ENCODE data around the gene ACAN. TPM values are rescaled to one million over a fixed set of nuclear protein-coding genes. Genes with fewer than 3 reads are reported as not detected.

ACAN gene
- total RNA-seq (1 to 10 TPM in 1 of 5 donors, under 1 TPM in 2, not detected in 2; under 0.01 to 2.0 (median 0.72) TPM), polyA plus RNA-seq (under 1 TPM in 1 of 3 donors, not detected in 2; 0.08 TPM)
- long read RNA-seq, donor 1 = 0 reads
- long read RNA-seq, donor 2 = 0 reads
- long read RNA-seq, donor 3 = 0 reads
- long read RNA-seq, donor 4 = 0 reads
- long read RNA-seq, donor 5 = 0 reads
- long read RNA-seq, donor 6 = 0 reads
- long read RNA-seq, donor 7, full-length matches to known transcripts = 1 of 1 reads
- long read RNA-seq, donor 7, partial matches to known transcripts = 0 of 1 reads
- long read RNA-seq, donor 7, other reads (novel, unspliced or antisense) = 0 of 1 reads
- long read RNA-seq, donor 8 = 0 reads
- long read RNA-seq, donor 9 = 0 reads
- long read RNA-seq, donor 10 = 0 reads

GRCh38 chr15:88803241-88803919, at the start of gene ACAN:
Gene ACAN, plus strand, starts transcription at chr15:88803436. Its CDS starts 32,771 bp downstream, at chr15:88836207.
- Histone ChIP-seq H3K27ac (no peak within 1 kb of the TSS), H3K4me3 (peak within 1 kb of the TSS; percentile 16 to 32 (median 22)), H3K4me1 (peaks cover 0 to 14% (median 8%) of the 10 kb centered on the region in 4 donors), H3K36me3 (no peaks in the 10 kb centered on the region), H3K27me3 (peaks cover 25 to 98% (median 48%) of the 10 kb centered on the region in 3 donors), H3K9me3 (no peaks in the 10 kb centered on the region)
- TF ChIP-seq EP300 (IDR thresholded peaks at IDR 0.05) (no peak), POLR2AphosphoS5 (IDR thresholded peaks at IDR 0.05) (no peak)
- WGBS, 5 donors = 0 to 4% (median 2%) methylated on average over 19 to 61 of the region's 61 CpGs
- intact Hi-C loops (cut with DNase I; ENCODE audit: low total_unique reads) = no loop called here
- DNase-seq = peak in 1 of 2 donors; percentile 27

DNA sequence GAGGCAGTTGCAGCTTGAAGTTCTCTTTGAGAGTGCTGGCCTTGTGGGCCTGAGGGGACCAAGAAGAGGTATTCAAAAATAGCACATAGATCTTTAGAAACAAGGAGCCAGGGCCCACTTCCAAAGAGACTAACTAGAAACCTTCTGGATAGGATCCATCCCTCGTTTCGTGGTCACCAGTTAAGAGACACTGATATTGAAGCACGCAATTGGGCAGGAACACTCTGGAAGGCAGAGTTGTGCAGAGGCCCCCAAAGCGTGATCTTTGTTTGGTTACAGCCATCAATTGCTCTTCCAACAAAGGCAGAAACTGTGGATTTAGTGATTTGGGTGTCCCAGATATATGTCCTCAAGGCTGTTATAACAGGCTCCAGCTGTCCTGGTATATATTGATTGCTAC, 46.7 kb upstream of the ACAN start:
- intact Hi-C loops (cut with DNase I; ENCODE audit: low total_unique reads) = no loop called here
- Histone ChIP-seq H3K27me3 (peaks cover 0 to 5% (median 0%) of the 10 kb centered on the region in 3 donors), H3K36me3 (no peaks in the 10 kb centered on the region), H3K4me1 (no peaks in the 10 kb centered on the region), H3K27ac (no peak overlapping the region), H3K9me3 (peaks cover 0 to 7% (median 3%) of the 10 kb centered on the region in 4 donors), H3K4me3 (no peak overlapping the region)
- TF ChIP-seq POLR2AphosphoS5 (IDR thresholded peaks at IDR 0.05) = no peak
- TF ChIP-seq EP300 (IDR thresholded peaks at IDR 0.05) = no peak
- TF ChIP-seq, protein P1, sequence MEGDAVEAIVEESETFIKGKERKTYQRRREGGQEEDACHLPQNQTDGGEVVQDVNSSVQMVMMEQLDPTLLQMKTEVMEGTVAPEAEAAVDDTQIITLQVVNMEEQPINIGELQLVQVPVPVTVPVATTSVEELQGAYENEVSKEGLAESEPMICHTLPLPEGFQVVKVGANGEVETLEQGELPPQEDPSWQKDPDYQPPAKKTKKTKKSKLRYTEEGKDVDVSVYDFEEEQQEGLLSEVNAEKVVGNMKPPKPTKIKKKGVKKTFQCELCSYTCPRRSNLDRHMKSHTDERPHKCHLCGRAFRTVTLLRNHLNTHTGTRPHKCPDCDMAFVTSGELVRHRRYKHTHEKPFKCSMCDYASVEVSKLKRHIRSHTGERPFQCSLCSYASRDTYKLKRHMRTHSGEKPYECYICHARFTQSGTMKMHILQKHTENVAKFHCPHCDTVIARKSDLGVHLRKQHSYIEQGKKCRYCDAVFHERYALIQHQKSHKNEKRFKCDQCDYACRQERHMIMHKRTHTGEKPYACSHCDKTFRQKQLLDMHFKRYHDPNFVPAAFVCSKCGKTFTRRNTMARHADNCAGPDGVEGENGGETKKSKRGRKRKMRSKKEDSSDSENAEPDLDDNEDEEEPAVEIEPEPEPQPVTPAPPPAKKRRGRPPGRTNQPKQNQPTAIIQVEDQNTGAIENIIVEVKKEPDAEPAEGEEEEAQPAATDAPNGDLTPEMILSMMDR (IDR thresholded peaks at IDR 0.05) = no peak
- TF ChIP-seq POLR2A (IDR thresholded peaks at IDR 0.05) = no peak
- WGBS, 5 donors = 72 to 77% (median 73%) methylated on average over 4 of the region's 4 CpGs
- DNase-seq = no peak

- Histone ChIP-seq H3K36me3 (no peaks in the 10 kb centered on the region), H3K4me1 (no peaks in the 10 kb centered on the region), H3K9me3 (peaks cover 0 to 7% (median 3%) of the 10 kb centered on the region in 4 donors), H3K27me3 (peaks cover 0 to 5% (median under 1%) of the 10 kb centered on the region in 3 donors), H3K4me3 (no peak overlapping the region), H3K27ac (no peak overlapping the region)
- 79 to 87% (median 85%) methylated on average over 3 of the region's 3 CpGs for whole genome bisulfite sequencing, 5 donors
- TF ChIP-seq EP300 (IDR thresholded peaks at IDR 0.05) (no peak), POLR2A (IDR thresholded peaks at IDR 0.05) (no peak), POLR2AphosphoS5 (IDR thresholded peaks at IDR 0.05) (no peak)
- TF ChIP-seq, protein P1 (IDR thresholded peaks at IDR 0.05) = no peak
- intact Hi-C loops (cut with DNase I; ENCODE audit: low total_unique reads) = no loop called here
- no peak for DNase-seq
These were observed 46.3 kb upstream of the ACAN start for GRCh38 chr15:88756921-88757320.

- 29 to 50% (median 37%) methylated on average over 1 of the region's 1 CpG; no CpG with 5 or more reads in 1 of the 5 donors for WGBS, 5 donors
- intact Hi-C loops (cut with DNase I; ENCODE audit: low total_unique reads) = no loop called here
- TF ChIP-seq, protein P1 (IDR thresholded peaks at IDR 0.05) = no peak
- TF ChIP-seq POLR2A (IDR thresholded peaks at IDR 0.05) (no peak), POLR2AphosphoS5 (IDR thresholded peaks at IDR 0.05) (no peak), EP300 (IDR thresholded peaks at IDR 0.05) (no peak)
These were observed 43.4 kb upstream of the ACAN start for GRCh38 chr15:88759872-88760271.

More at GRCh38 chr15:88759872-88760271, 43.4 kb upstream of the ACAN start:
- Histone ChIP-seq H3K4me3 (no peak overlapping the region), H3K27me3 (peaks cover 0 to 7% (median 5%) of the 10 kb centered on the region in 3 donors), H3K9me3 (peaks cover 0 to 7% (median 3%) of the 10 kb centered on the region in 4 donors), H3K4me1 (no peaks in the 10 kb centered on the region), H3K36me3 (no peaks in the 10 kb centered on the region), H3K27ac (no peak overlapping the region)
- no peak for DNase-seq

All from stomach (tissue), 19 donors.